NB4 (cell line): ENCODE measurements around the gene GLI1.
"Not testable (repeated sequence)": the region's sequence is repeated elsewhere in the genome, so short reads cannot be mapped to it uniquely, and the experiment has no call there.

Experiments used
- DNase-seq: peaks from one replicate; pipeline ENCODE4 v3.0.0; 2010; ENCODE audit warnings: low read depth
- H3K4me3 ChIP-seq: one replicate; pipeline ENCODE4 v1.5.1; 2011; ENCODE audit warnings: mild to moderate bottlenecking, low read depth, low read length, moderate library complexity
- MYC ChIP-seq: IDR thresholded peaks from 2 replicates; pipeline ENCODE4 v1.6.1; 2011; ENCODE audit warnings: low read depth, low read length
- POLR2A ChIP-seq: IDR thresholded peaks from 2 replicates; pipeline ENCODE4 v1.6.1; 2011; ENCODE audit warnings: mild to moderate bottlenecking; ENCODE audit not compliant: insufficient read length; ENCODE audit errors: extremely low read depth
- TF ChIP-seq, protein P1 (sequence below): IDR thresholded peaks from one replicate; pipeline ENCODE4 v1.5.1; 2012; ENCODE audit warnings: low read depth, low read length
- TF ChIP-seq, protein P2 (sequence below): IDR thresholded peaks from 2 replicates; pipeline ENCODE4 v1.6.1; 2011; ENCODE audit warnings: low read depth, low read length

GLI1 gene

DNA sequence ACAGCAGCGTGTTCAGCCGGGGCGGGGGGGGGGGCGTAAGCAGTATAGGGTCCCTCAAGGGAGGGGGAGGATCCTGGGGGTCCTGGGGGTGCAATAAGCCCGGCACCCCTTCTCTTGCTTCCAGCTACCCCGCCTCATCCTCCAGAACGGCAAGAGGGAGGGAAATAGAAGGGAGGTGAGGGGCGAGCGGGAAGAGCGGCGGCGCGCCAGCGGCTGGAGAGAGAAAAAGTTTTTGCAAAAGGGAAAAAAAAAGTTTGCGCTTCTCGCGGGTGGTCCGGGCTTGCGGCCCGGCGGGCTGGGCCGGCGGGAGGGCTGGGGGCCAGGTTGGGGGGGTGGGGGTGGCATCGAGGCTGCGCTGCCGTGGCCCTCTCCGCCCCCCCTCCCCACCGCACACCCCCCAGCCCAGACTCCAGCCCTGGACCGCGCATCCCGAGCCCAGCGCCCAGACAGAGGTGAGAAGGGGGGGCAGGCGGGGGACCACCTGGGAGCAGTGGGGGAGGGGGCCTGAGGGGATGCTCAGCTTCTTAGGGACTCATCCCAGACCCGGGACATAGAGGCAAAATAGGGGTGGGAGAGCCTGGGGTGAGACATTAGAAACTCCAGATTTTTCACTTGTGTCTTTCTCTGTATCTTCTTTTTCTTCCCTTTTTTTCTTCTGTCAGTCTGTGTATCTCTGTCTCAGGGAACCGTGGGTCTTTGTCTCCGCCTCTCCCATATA lies at the start of gene GLI1:
Gene GLI1, plus strand, starts transcription at position 36 of the 718 bp plus-strand sequence. CDS start 3,907 bp downstream, outside the sequence.
- peak within 1 kb of the TSS; percentile 76 for H3K4me3 ChIP-seq
- TF ChIP-seq POLR2A (no peak), MYC (no peak)
- TF ChIP-seq, protein P1, sequence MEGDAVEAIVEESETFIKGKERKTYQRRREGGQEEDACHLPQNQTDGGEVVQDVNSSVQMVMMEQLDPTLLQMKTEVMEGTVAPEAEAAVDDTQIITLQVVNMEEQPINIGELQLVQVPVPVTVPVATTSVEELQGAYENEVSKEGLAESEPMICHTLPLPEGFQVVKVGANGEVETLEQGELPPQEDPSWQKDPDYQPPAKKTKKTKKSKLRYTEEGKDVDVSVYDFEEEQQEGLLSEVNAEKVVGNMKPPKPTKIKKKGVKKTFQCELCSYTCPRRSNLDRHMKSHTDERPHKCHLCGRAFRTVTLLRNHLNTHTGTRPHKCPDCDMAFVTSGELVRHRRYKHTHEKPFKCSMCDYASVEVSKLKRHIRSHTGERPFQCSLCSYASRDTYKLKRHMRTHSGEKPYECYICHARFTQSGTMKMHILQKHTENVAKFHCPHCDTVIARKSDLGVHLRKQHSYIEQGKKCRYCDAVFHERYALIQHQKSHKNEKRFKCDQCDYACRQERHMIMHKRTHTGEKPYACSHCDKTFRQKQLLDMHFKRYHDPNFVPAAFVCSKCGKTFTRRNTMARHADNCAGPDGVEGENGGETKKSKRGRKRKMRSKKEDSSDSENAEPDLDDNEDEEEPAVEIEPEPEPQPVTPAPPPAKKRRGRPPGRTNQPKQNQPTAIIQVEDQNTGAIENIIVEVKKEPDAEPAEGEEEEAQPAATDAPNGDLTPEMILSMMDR, result no peak
- TF ChIP-seq, protein P2, sequence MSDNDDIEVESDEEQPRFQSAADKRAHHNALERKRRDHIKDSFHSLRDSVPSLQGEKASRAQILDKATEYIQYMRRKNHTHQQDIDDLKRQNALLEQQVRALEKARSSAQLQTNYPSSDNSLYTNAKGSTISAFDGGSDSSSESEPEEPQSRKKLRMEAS, result no peak
- no peak for DNase-seq

DNA sequence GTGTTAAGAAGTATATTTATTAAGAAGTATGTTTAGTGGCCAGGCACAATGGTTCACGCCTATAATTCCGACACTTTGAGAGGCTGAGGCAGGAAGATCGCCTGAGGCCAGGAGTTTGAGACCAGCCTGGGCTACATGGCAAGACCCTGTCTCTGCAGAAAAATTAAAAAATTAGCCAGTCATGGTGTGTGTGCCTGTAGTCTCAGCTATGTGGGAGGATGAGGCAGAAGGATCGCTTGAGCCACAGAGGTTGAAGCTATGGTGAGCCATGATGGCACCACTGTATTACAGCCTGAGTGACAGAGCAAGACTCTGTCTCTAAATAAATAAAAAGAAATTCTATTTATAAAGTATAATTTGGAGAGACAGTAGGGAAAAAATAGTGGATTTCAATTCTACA lies 49.1 kb upstream of the GLI1 start:
- DNase-seq, result no peak
- TF ChIP-seq MYC (no peak), POLR2A (no peak)
- TF ChIP-seq, protein P2, result no peak
- TF ChIP-seq, protein P1, result no peak
- no peak overlapping the region for H3K4me3 ChIP-seq

DNA sequence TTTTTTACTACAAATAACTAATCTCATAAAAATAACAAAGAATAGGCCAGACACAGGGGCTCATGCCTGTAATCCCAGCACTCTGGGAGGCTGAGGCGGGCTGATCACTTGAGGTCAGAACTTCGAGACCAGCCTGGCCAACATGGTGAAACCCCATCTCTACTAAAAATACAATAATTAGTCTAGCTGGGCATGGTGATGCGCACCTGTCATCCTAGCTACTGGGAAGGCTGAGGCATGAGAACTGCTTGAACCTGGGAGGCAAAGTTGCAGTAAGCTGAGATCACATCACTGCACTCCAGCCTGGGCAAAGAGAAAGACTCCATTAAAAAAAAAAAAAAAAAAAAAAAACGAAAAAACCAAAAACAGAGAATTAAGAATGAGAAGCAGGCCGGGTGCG lies 45.4 kb upstream of the GLI1 start:
- H3K4me3 ChIP-seq, DNase-seq: not testable (repeated sequence)

- TF ChIP-seq POLR2A (no peak), MYC (no peak)
- TF ChIP-seq, protein P1, result no peak
- TF ChIP-seq, protein P2, result no peak
- no peak for DNase-seq
Observed at GRCh38 chr12:57415088-57415487, 44.5 kb upstream of the GLI1 start.

GRCh38 chr12:57416039-57416996 lies 43.3 kb upstream of the GLI1 start:
- TF ChIP-seq, protein P1, result no peak
- no peak for TF ChIP-seq POLR2A
- TF ChIP-seq MYC, result no peak
- TF ChIP-seq, protein P2, result no peak
- H3K4me3 ChIP-seq, result no peak overlapping the region
- DNase-seq, result peak; percentile 24

More at GRCh38 chr12:57415088-57415487, 44.5 kb upstream of the GLI1 start:
- H3K4me3 ChIP-seq, result no peak overlapping the region

GRCh38 chr12:57418255-57418654 lies 41.3 kb upstream of the GLI1 start:
- DNase-seq, result no peak
- H3K4me3 ChIP-seq, result no peak overlapping the region
- no peak for TF ChIP-seq MYC
- TF ChIP-seq, protein P2, result no peak
- no peak for TF ChIP-seq POLR2A
- TF ChIP-seq, protein P1, result no peak
